Measurements from ENCODE around the gene GOLGA8O. TPM values are rescaled to one million over a fixed set of nuclear protein-coding genes. Genes with fewer than 3 reads are reported as not detected.
A peak's percentile ranks its signal among the peaks of the same experiment; 100 is the strongest.
"Not testable (repeated sequence)": the region's sequence is repeated elsewhere in the genome, so short reads cannot be mapped to it uniquely, and the experiment has no call there.

Gene GOLGA8O, protein sequence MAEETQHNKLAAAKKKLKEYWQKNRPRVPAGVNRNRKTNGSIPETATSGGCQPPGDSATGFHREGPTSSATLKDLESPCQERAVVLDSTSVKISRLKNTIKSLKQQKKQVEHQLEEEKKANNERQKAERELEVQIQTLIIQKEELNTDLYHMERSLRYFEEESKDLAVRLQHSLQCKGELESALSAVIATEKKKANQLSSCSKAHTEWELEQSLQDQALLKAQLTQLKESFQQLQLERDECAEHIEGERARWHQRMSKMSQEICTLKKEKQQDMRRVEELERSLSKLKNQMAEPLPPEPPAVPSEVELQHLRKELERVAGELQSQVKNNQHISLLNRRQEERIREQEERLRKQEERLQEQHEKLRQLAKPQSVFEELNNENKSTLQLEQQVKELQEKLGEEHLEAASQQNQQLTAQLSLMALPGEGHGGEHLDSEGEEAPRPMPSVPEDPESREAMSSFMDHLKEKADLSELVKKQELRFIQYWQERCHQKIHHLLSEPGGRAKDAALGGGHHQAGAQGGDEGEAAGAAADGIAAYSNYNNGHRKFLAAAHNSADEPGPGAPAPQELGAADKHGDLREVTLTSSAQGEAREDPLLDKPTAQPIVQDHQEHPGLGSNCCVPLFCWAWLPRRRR
- total RNA-seq (2021; ENCODE audit: unreplicated experiment) = 0.69 TPM
- polyA plus RNA-seq (2012; ENCODE audit: insufficient read length) = 0.41 TPM
- Bru-seq, nascent RNA = percentile 22 among the genes with signal in this experiment
- percentile 28 among the genes with signal in this experiment for BruChase-seq, experiment 1, labeled RNA remaining after a 2-hour chase
- BruChase-seq, experiment 2, labeled RNA remaining after a 6-hour chase = percentile 44 among the genes with signal in this experiment
- long read RNA-seq = 0 reads

DNA sequence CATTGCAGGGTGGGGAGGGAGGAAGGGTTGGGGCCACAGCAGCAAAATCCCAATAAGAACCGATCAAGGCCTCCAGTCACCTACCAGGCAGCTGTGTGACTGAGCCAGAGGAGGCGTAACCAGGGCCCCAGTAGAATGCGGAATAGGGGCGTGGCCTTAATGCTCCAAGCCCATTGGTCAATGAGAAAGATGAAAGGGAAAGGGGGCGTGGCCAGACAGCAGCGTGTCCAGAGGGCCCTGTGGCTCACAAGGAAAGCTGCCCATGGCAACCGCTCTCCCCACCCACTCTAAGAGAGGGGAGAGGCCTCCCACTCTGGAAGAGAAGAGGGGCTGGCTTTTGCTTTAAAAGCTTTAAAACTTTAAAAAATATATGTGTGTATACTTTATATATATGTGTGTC, at the start of gene GOLGA8O:
TSS of gene GOLGA8O (minus strand) at position 101 of the 400 bp plus-strand sequence. CDS start at position 3, 98 bp downstream.
- BruUV-seq (replicated peaks); H3K9me3 ChIP-seq (ENCODE audit: control insufficient read depth, insufficient read depth, low read depth, low read length); intact Hi-C loops (cut with micrococcal nuclease; ENCODE audit: unreplicated experiment); H3K36me3 ChIP-seq (ENCODE audit: control insufficient read depth, insufficient read depth, low read length); in situ Hi-C loops (cut with HindIII; ENCODE audit: low pct_unique_long_range_greater_than_20kb, low sequenced_read_pairs); H3K4me1 ChIP-seq (ENCODE audit: control insufficient read depth, insufficient read depth, low read length); CTCF ChIA-PET; H3K27me3 ChIP-seq (ENCODE audit: control insufficient read depth, insufficient read depth, low read length); POLR2A ChIA-PET; DNase-seq (ENCODE audit: low read depth, low spot score); ATAC-seq; H3K27ac ChIP-seq (ENCODE audit: low read length); H3K4me3 ChIP-seq (ENCODE audit: low read depth in 2 of 2, low read length in 2 of 2): not testable (repeated sequence)

DNA sequence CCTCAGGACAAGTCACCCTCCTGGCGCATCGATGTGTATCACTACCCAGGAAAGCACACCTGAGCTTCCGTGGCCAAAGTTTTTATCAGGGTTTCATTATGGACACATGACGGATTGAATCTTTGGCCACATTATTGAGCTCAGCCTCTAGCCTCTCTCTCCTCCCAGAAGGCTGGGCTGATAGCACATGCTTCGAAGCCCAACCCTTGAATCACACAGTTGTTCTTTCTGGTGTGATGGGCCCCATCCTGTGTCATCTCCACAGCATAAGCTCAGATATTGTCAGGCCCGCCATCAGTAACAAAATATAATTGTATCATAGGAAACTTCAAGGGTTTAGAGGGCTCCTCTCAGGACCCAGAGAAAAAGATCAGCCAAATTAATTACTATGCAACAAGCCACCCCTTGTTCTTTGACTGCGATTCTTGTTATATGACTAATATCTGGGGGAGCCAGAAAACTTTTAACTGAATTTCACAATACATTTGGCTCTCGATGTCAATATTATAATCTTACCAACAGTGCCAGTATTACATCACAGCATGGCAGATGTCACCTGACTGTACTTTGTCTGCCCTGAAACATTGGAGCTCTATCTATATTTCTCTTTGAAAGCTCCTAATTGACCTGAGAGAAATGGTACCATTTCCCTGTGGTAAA, 48.8 kb upstream of the GOLGA8O start:
- CTCF ChIA-PET; BruUV-seq (replicated peaks); DNase-seq (ENCODE audit: low read depth, low spot score); H3K36me3 ChIP-seq (ENCODE audit: control insufficient read depth, insufficient read depth, low read length); H3K27me3 ChIP-seq (ENCODE audit: control insufficient read depth, insufficient read depth, low read length); ATAC-seq; POLR2A ChIA-PET; H3K9me3 ChIP-seq (ENCODE audit: control insufficient read depth, insufficient read depth, low read depth, low read length); H3K4me3 ChIP-seq (ENCODE audit: low read depth in 2 of 2, low read length in 2 of 2); H3K4me1 ChIP-seq (ENCODE audit: control insufficient read depth, insufficient read depth, low read length); intact Hi-C loops (cut with micrococcal nuclease; ENCODE audit: unreplicated experiment); in situ Hi-C loops (cut with HindIII; ENCODE audit: low pct_unique_long_range_greater_than_20kb, low sequenced_read_pairs); H3K27ac ChIP-seq (ENCODE audit: low read length): not testable (repeated sequence)

DNA sequence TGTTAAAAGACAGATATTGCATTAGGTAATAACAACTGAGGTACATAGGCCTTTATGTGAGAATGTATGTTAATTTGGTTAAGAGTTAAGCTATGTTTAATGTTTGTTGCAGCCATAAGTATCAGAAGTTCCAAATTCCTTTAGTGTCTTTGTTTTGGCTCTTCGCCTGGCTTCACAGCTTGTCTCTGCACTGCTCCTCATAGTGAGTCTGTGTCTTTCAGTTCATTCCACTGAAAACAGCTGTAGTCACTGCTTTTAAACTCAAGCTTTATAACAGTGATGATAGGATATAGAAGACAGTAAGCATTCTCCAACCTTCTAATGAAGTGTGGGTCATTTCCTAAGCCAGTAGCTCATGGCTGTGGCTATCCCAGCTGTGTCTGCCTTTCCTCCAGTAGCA, 47.5 kb upstream of the GOLGA8O start:
- ATAC-seq; in situ Hi-C loops (cut with HindIII; ENCODE audit: low pct_unique_long_range_greater_than_20kb, low sequenced_read_pairs); H3K27ac ChIP-seq (ENCODE audit: low read length); H3K9me3 ChIP-seq (ENCODE audit: control insufficient read depth, insufficient read depth, low read depth, low read length); intact Hi-C loops (cut with micrococcal nuclease; ENCODE audit: unreplicated experiment); H3K4me3 ChIP-seq (ENCODE audit: low read depth in 2 of 2, low read length in 2 of 2); CTCF ChIA-PET; H3K27me3 ChIP-seq (ENCODE audit: control insufficient read depth, insufficient read depth, low read length); DNase-seq (ENCODE audit: low read depth, low spot score); BruUV-seq (replicated peaks); H3K4me1 ChIP-seq (ENCODE audit: control insufficient read depth, insufficient read depth, low read length); POLR2A ChIA-PET; H3K36me3 ChIP-seq (ENCODE audit: control insufficient read depth, insufficient read depth, low read length): not testable (repeated sequence)

DNA sequence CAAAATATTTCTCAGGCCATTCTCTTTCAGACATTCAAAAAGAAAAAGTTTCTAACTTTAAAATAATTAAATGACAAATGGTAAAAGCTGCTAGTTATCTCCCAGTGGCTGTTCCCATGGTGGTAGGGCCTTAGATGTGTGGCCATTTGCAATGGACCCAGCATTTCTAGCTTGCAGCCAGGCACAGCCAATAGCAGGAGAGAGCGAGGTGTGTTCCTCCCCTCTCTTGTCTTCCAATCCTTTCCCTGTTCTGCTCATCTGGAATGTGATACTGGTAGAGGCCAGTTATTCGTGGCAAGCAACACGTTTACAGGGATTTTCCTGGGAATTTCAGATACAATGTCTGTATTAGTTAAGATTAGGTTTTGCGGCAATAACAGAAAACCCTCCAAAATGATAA, 37.3 kb upstream of the GOLGA8O start:
- CTCF ChIA-PET; H3K4me1 ChIP-seq (ENCODE audit: control insufficient read depth, insufficient read depth, low read length); H3K4me3 ChIP-seq (ENCODE audit: low read depth in 2 of 2, low read length in 2 of 2); BruUV-seq (replicated peaks); H3K36me3 ChIP-seq (ENCODE audit: control insufficient read depth, insufficient read depth, low read length); DNase-seq (ENCODE audit: low read depth, low spot score); in situ Hi-C loops (cut with HindIII; ENCODE audit: low pct_unique_long_range_greater_than_20kb, low sequenced_read_pairs); intact Hi-C loops (cut with micrococcal nuclease; ENCODE audit: unreplicated experiment); H3K9me3 ChIP-seq (ENCODE audit: control insufficient read depth, insufficient read depth, low read depth, low read length); H3K27me3 ChIP-seq (ENCODE audit: control insufficient read depth, insufficient read depth, low read length); H3K27ac ChIP-seq (ENCODE audit: low read length); ATAC-seq; POLR2A ChIA-PET: not testable (repeated sequence)

DNA sequence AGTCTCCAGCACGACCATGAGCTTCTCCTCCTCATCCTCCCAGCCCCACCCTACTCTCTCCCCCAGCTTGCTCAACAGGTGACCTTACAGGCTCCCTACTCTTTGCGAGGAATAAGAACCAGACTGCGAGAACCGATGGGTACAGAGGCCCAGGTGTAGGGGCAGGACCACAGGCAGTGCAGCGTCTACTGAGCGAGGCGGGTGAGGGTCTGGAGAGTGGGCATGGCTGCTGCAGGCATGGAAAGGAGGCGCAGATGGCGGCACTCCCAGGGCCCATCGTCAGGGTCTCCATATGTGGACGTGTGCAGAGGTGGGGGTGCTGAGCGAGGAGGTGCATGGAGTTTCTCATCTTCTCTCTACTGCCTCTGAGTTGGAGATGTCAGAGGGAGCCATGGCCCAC, 31.0 kb upstream of the GOLGA8O start:
- DNase-seq (ENCODE audit: low read depth, low spot score); intact Hi-C loops (cut with micrococcal nuclease; ENCODE audit: unreplicated experiment); CTCF ChIA-PET; H3K36me3 ChIP-seq (ENCODE audit: control insufficient read depth, insufficient read depth, low read length); ATAC-seq; H3K4me3 ChIP-seq (ENCODE audit: low read depth in 2 of 2, low read length in 2 of 2); H3K9me3 ChIP-seq (ENCODE audit: control insufficient read depth, insufficient read depth, low read depth, low read length); BruUV-seq (replicated peaks); in situ Hi-C loops (cut with HindIII; ENCODE audit: low pct_unique_long_range_greater_than_20kb, low sequenced_read_pairs); POLR2A ChIA-PET; H3K4me1 ChIP-seq (ENCODE audit: control insufficient read depth, insufficient read depth, low read length); H3K27me3 ChIP-seq (ENCODE audit: control insufficient read depth, insufficient read depth, low read length); H3K27ac ChIP-seq (ENCODE audit: low read length): not testable (repeated sequence)

DNA sequence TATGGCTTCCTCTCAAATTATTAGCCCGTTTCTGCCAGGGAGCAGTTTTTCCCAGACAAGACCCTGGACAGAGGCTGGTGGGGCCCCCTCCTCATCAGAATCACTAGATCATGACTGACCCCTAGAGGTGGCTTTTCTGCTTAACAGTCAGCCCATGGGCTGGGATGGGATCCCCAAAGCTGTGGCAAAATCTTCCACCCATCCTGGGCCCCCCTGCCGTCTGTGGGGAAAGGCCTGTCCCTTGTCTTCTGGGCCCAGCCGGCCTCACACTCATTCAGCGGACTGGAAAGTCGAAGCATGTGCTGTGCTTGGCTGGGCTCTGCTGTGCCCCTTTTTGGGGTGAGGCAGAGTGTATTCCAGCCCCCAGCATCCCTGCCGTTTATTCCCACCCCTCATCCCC, 27.9 kb upstream of the GOLGA8O start:
- H3K9me3 ChIP-seq (ENCODE audit: control insufficient read depth, insufficient read depth, low read depth, low read length); DNase-seq (ENCODE audit: low read depth, low spot score); intact Hi-C loops (cut with micrococcal nuclease; ENCODE audit: unreplicated experiment); H3K4me3 ChIP-seq (ENCODE audit: low read depth in 2 of 2, low read length in 2 of 2); BruUV-seq (replicated peaks); H3K27me3 ChIP-seq (ENCODE audit: control insufficient read depth, insufficient read depth, low read length); H3K4me1 ChIP-seq (ENCODE audit: control insufficient read depth, insufficient read depth, low read length); H3K36me3 ChIP-seq (ENCODE audit: control insufficient read depth, insufficient read depth, low read length); ATAC-seq; H3K27ac ChIP-seq (ENCODE audit: low read length); POLR2A ChIA-PET; CTCF ChIA-PET; in situ Hi-C loops (cut with HindIII; ENCODE audit: low pct_unique_long_range_greater_than_20kb, low sequenced_read_pairs): not testable (repeated sequence)

DNA sequence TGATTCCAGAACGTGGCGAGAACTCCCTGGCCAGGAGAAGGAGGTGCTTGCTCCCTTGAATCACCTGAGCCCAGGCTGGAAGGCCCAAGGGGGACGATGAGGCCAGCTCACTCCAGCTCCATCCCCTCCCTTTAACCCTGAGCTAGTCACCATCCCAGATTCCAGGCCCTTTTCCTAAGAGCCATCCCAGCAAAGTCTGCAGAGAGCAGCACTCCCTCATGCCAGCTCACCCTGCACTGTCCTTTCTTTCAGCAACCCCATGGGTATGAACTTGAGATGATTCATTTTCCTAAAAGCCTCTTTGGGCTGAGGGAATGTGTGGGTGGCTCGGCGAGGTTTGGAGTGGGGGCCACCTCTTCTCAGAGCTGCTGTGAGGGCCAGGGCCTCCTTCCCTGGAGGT, 26.2 kb upstream of the GOLGA8O start:
- H3K27ac ChIP-seq (ENCODE audit: low read length); intact Hi-C loops (cut with micrococcal nuclease; ENCODE audit: unreplicated experiment); BruUV-seq (replicated peaks); H3K27me3 ChIP-seq (ENCODE audit: control insufficient read depth, insufficient read depth, low read length); H3K9me3 ChIP-seq (ENCODE audit: control insufficient read depth, insufficient read depth, low read depth, low read length); in situ Hi-C loops (cut with HindIII; ENCODE audit: low pct_unique_long_range_greater_than_20kb, low sequenced_read_pairs); CTCF ChIA-PET; H3K4me3 ChIP-seq (ENCODE audit: low read depth in 2 of 2, low read length in 2 of 2); POLR2A ChIA-PET; H3K4me1 ChIP-seq (ENCODE audit: control insufficient read depth, insufficient read depth, low read length); H3K36me3 ChIP-seq (ENCODE audit: control insufficient read depth, insufficient read depth, low read length); DNase-seq (ENCODE audit: low read depth, low spot score): not testable (repeated sequence)
- peak; percentile 63; the same call in 1 of the 2 replicates for ATAC-seq
